Measurements from ENCODE around the gene SDR42E2.

DNA sequence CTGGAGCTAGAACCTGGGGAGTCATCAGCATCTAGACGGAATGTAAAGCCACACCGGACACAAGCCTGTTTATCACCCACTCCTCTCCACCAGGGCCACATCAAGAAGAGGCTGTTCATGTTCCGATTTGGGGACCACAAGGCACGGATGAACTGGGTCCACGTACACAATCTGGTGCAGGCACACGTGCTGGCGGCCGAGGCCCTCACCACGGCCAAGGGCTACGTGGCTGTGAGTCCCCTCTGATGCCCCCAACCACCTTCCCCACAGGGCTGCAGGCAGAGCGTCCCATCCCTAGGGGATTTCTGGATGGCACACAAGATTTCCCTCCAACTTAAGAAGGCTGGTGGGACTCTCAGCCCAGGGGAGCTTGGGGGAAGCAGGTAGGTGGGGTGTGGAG lies 19.1 kb downstream of the SDR42E2 start:
- TF ChIP-seq ZNF548 (tag by site-specific recombination; IDR thresholded peaks at IDR 0.05) (no peak), MYNN (tag by site-specific recombination; IDR thresholded peaks at IDR 0.05; ENCODE audit: borderline replicate concordance) (no peak), YY1 (tag by site-specific recombination; IDR thresholded peaks at IDR 0.05) (no peak), ZNF830 (tag by site-specific recombination; IDR thresholded peaks at IDR 0.05; ENCODE audit: low read depth) (no peak), ZBTB7A (tag by site-specific recombination; IDR thresholded peaks at IDR 0.05; ENCODE audit: low read depth) (no peak), ATF2 (tag by site-specific recombination; IDR thresholded peaks at IDR 0.05; ENCODE audit: low read depth) (no peak), MEIS1 (CRISPR knock-in tag; IDR thresholded peaks at IDR 0.05; ENCODE audit: borderline replicate concordance) (no peak), ZNF701 (tag by site-specific recombination; IDR thresholded peaks at IDR 0.05) (no peak), PATZ1 (tag by site-specific recombination; IDR thresholded peaks at IDR 0.05) (no peak)
- TF ChIP-seq, protein P1, sequence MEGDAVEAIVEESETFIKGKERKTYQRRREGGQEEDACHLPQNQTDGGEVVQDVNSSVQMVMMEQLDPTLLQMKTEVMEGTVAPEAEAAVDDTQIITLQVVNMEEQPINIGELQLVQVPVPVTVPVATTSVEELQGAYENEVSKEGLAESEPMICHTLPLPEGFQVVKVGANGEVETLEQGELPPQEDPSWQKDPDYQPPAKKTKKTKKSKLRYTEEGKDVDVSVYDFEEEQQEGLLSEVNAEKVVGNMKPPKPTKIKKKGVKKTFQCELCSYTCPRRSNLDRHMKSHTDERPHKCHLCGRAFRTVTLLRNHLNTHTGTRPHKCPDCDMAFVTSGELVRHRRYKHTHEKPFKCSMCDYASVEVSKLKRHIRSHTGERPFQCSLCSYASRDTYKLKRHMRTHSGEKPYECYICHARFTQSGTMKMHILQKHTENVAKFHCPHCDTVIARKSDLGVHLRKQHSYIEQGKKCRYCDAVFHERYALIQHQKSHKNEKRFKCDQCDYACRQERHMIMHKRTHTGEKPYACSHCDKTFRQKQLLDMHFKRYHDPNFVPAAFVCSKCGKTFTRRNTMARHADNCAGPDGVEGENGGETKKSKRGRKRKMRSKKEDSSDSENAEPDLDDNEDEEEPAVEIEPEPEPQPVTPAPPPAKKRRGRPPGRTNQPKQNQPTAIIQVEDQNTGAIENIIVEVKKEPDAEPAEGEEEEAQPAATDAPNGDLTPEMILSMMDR (tag by site-specific recombination; IDR thresholded peaks at IDR 0.05) = no peak

All from HEK293 (cell line).